Endothelial cell of umbilical vein (primary cell): Measurements from ENCODE around the gene THSD4.
A peak's percentile ranks its signal among the peaks of the same experiment; 100 is the strongest.

Experiments
- EZH2 ChIP-seq: IDR thresholded peaks from 2 replicates; pipeline ENCODE4 v1.6.1; 2012; ENCODE audit warnings: borderline replicate concordance, low read depth, mild to moderate bottlenecking, moderate library complexity, low read length, inconsistent platforms; ENCODE audit not compliant: severe bottlenecking
- FOS ChIP-seq: IDR thresholded peaks from 2 replicates; pipeline ENCODE4 v1.6.1; 2011; ENCODE audit warnings: mild to moderate bottlenecking, low read length, moderate library complexity, borderline replicate concordance; ENCODE audit not compliant: insufficient read depth
- GATA2 ChIP-seq: IDR thresholded peaks from 2 replicates; pipeline ENCODE4 v1.7.0; 2011; ENCODE audit warnings: low read depth, mild to moderate bottlenecking, moderate library complexity, mixed read lengths, low read length; ENCODE audit not compliant: insufficient read length, insufficient read depth
- MAX ChIP-seq: IDR thresholded peaks from 2 replicates; pipeline ENCODE4 v1.6.1; 2011; ENCODE audit not compliant: insufficient read depth, insufficient read length
- MYC ChIP-seq: IDR thresholded peaks from one replicate; pipeline ENCODE4 v1.6.1; 2011; ENCODE audit warnings: mild to moderate bottlenecking, low read depth, low read length
- POLR2A ChIP-seq: IDR thresholded peaks from 2 replicates; pipeline ENCODE4 v1.6.1; 2012; ENCODE audit warnings: low read depth, mild to moderate bottlenecking, control low read depth, low read length
- POLR2AphosphoS5 ChIP-seq: IDR thresholded peaks from 2 replicates; pipeline ENCODE4 v1.6.1; 2012; ENCODE audit warnings: low read depth, mild to moderate bottlenecking, control low read depth, low read length, moderate library complexity; ENCODE audit not compliant: insufficient read depth
- TF ChIP-seq, protein P1 (sequence below), 2 donors: IDR thresholded peaks; 1 replicate in 1 of 2; 2 replicates in 1 of 2; pipeline ENCODE4 v1.5.1; 2011; ENCODE audit warnings: low read length in 2 of 2, mild to moderate bottlenecking in 2 of 2, moderate library complexity in 2 of 2, control low read depth in 1 of 2, inconsistent platforms in 1 of 2, low read depth in 1 of 2; ENCODE audit not compliant: insufficient read depth in 1 of 2; ENCODE audit errors: extremely low read depth in 1 of 2

- no peak for TF ChIP-seq EZH2
- TF ChIP-seq FOS = peak; percentile 87
- TF ChIP-seq, protein P1, sequence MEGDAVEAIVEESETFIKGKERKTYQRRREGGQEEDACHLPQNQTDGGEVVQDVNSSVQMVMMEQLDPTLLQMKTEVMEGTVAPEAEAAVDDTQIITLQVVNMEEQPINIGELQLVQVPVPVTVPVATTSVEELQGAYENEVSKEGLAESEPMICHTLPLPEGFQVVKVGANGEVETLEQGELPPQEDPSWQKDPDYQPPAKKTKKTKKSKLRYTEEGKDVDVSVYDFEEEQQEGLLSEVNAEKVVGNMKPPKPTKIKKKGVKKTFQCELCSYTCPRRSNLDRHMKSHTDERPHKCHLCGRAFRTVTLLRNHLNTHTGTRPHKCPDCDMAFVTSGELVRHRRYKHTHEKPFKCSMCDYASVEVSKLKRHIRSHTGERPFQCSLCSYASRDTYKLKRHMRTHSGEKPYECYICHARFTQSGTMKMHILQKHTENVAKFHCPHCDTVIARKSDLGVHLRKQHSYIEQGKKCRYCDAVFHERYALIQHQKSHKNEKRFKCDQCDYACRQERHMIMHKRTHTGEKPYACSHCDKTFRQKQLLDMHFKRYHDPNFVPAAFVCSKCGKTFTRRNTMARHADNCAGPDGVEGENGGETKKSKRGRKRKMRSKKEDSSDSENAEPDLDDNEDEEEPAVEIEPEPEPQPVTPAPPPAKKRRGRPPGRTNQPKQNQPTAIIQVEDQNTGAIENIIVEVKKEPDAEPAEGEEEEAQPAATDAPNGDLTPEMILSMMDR (IDR thresholded peaks at IDR 0.05; ENCODE audit: extremely low read depth in 1 of 2, insufficient read depth in 1 of 2, low read depth in 1 of 2, low read length in 2 of 2) = no peak
- no peak for TF ChIP-seq MAX
- no peak for TF ChIP-seq POLR2A
- TF ChIP-seq POLR2AphosphoS5 = peak; percentile 40
- no peak for TF ChIP-seq MYC
- TF ChIP-seq GATA2 = peak; percentile 63
Observed at GRCh38 chr15:71747128-71748083, 632.1 kb downstream of the THSD4 start.
